ENCODE measurements around the gene PTPRK.

The PTPRK gene

GRCh38 chr6:128515550-128516513, 4.6 kb downstream of the PTPRK start:
- DNase-seq (ENCODE audit: low spot score) = no peak

GRCh38 chr6:128513878-128514277, 6.5 kb downstream of the PTPRK start:
- no peak for DNase-seq (ENCODE audit: low spot score)

GRCh38 chr6:128512296-128512695, 8.1 kb downstream of the PTPRK start:
- DNase-seq (ENCODE audit: low spot score) = no peak

GRCh38 chr6:128511506-128511905, 8.9 kb downstream of the PTPRK start:
- DNase-seq (ENCODE audit: low spot score) = peak; percentile 33

GRCh38 chr6:128509709-128510108, 10.7 kb downstream of the PTPRK start:
- DNase-seq (ENCODE audit: low spot score) = no peak

- DNase-seq (ENCODE audit: low spot score) = peak; percentile 82
These were observed 11.7 kb downstream of the PTPRK start for GRCh38 chr6:128508588-128509296.

GRCh38 chr6:128507337-128508310, 12.8 kb downstream of the PTPRK start:
- DNase-seq (ENCODE audit: low spot score) = no peak

GRCh38 chr6:128505603-128506002, 14.8 kb downstream of the PTPRK start:
- no peak for DNase-seq (ENCODE audit: low spot score)

GRCh38 chr6:128504003-128504654, 16.3 kb downstream of the PTPRK start:
- no peak for DNase-seq (ENCODE audit: low spot score)

- no peak for DNase-seq (ENCODE audit: low spot score)
These were observed 19.4 kb downstream of the PTPRK start for GRCh38 chr6:128500749-128501600.

GRCh38 chr6:128500014-128500413, 20.4 kb downstream of the PTPRK start:
- DNase-seq (ENCODE audit: low spot score) = no peak

- DNase-seq (ENCODE audit: low spot score) = no peak
These were observed 21.2 kb downstream of the PTPRK start for GRCh38 chr6:128499079-128499731.

GRCh38 chr6:128498234-128498633, 22.2 kb downstream of the PTPRK start:
- no peak for DNase-seq (ENCODE audit: low spot score)

GRCh38 chr6:128495536-128496333, 24.7 kb downstream of the PTPRK start:
- DNase-seq (ENCODE audit: low spot score) = no peak

GRCh38 chr6:128494440-128494839, 26.0 kb downstream of the PTPRK start:
- no peak for DNase-seq (ENCODE audit: low spot score)

- no peak for DNase-seq (ENCODE audit: low spot score)
These were observed 26.5 kb downstream of the PTPRK start for GRCh38 chr6:128493877-128494276.

GRCh38 chr6:128492386-128492785, 28.0 kb downstream of the PTPRK start:
- DNase-seq (ENCODE audit: low spot score) = no peak

GRCh38 chr6:128491610-128492206, 28.7 kb downstream of the PTPRK start:
- peak; percentile 42 for DNase-seq (ENCODE audit: low spot score)

Measured in COLO829 (cell line).